GM19452 (cell line): ENCODE data around the gene HOXC13.

Experiments used
- ATAC-seq: cut with Tn5 transposase; IDR thresholded peaks from one replicate; pipeline ENCODE4 v1.9.1; 2021; ENCODE audit not compliant: unreplicated experiment

The HOXC13 gene

DNA sequence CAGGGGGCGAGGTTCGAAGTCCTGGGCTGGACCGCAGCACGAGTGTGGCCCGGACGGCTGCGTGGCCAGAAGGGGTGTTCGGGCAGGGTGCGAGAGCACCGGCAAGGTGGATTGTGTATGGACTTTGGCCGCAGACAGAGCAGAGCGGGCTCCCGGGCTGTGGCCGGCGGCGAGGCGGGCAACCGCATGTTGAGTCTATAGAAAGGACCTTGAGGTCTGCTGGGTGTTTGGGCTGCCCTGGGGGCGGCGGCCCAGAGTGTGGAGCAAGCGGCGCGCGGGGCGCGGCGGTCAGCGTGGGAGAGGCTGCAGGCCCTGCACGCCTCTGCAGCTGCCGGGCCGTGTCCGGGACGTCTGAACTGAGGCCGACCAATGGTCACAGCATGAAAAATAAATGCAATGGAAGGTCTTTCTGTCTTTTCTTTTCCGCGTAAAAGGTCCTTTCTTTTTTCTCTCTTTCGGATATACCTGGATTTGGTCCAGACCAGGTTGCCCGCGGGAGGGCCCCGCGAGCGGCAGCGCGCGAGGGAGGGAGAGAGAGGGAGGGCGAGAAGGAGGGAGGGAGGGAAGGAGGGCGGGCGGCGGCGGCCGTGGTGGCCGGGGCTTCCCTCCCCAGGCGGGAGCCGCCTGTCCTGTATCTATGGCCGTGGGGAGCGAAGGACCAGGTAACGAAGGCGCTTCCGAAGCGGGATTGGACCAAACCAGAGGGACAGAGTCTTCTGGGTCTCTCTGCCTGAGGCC is 55.8 kb downstream of the HOXC13 start:
- ATAC-seq: no peak

DNA sequence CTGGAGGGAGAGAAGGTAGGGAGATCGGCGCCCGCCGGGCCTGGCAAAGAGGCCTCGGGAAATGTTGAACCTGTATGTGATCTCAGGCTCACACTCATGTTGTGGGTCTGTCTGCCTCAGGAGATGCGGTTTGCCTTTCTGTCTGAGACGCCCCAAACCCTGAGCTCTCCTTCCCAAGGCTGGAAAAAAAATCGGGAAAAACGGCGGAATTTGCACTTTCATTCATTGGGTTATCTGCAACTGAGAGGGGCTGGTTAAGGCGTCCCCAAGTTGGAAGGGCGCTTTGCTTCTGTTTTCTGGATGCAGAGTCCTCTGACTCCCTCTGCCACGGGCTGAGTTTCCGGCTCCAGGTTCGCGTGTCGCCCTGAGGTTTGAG is 56.4 kb downstream of the HOXC13 start:
- ATAC-seq: no peak

DNA sequence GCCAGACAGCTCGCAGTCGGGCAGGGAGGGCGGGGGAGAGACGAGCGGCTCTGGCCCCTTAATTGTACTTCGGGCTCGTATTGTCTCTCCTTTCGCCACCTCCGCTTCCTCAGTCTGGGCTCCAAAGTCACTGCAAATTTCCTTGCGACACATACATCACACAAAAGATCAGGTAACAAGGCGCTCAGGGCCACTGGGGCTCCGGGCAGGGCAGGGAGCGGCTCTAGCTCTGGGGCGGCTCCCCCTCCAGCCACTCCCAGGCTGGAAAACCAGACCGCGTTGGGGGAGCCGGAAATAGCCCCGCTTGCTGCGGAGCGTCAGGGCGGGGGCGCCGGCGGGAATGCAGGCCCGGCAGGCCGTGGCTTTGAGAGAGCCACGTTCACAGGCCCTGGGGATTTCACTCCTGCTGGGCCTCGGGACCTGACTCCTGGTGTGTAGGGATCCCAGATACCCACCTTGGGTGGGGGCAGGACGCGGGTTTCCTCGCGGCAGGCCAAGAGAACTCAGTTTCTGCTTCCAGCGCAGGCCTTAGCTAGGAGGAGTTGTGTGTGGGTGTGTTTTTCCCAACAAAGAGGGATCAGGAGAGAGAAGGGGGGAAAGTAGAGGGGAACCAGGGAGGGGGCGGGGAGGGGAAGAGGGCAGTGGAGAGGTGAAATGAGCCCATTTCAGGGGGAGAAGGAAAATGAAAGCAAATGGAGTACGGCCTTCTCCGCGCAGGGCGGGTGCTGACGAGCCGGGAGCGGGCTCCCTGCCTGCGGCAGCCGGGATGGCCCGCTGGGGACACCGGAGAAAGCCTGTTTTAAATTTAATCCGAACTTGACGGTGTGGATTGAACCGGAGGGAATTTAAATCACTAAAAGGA is 57.0 kb downstream of the HOXC13 start:
- no peak for ATAC-seq
